PC-9 (cell line): Measurements from ENCODE around the gene NUB1. TPM values are rescaled to one million over a fixed set of nuclear protein-coding genes. Genes with fewer than 3 reads are reported as not detected.

Source experiments
- BruUV-seq: library from RNA; stranded (reverse); fragments of 400-500 nt; replicated peaks from 2 replicates; lab custom pipeline; 2021; lab: Mats Ljungman, UMichigan
- CTCF ChIA-PET: fragments of 300-600 bp; sonication (Branson Sonifier 250); formaldehyde crosslinking; loops from one replicate; lab custom pipeline; 2022; ENCODE audit warnings: antibody characterized with exemption; lab: Charles Lee
- POLR2A ChIA-PET: fragments of 300-600 bp; sonication (Branson Sonifier 250); formaldehyde crosslinking; loops from one replicate; lab custom pipeline; 2022; ENCODE audit warnings: antibody characterized with exemption; ENCODE audit not compliant: unreplicated experiment; lab: Charles Lee
- DNase-seq, 2 experiments: peaks; one replicate each; pipeline versions ENCODE4 v3.0.0 to v3.0.0-alpha.2; 2015 to 2022; ENCODE audit warnings: mixed read lengths in 1 of 2
- H2AFZ ChIP-seq: fragments of 200-600 bp; sonication (generic); 2 replicates; pipeline ENCODE4 v1.8.1; 2017; ENCODE audit warnings: antibody characterized with exemption
- H3F3A ChIP-seq: fragments of 200-600 bp; sonication (generic); 2 replicates; pipeline ENCODE4 v1.8.1; 2017; ENCODE audit warnings: antibody characterized with exemption, mild to moderate bottlenecking, low read depth; ENCODE audit not compliant: insufficient read depth
- H3K27ac ChIP-seq: fragments of 200-600 bp; sonication (generic); 2 replicates; pipeline ENCODE4 v1.6.1; 2016; ENCODE audit warnings: mixed run types
- H3K27me3 ChIP-seq: fragments of 200-600 bp; sonication (generic); 2 replicates; pipeline ENCODE4 v1.6.1; 2016; ENCODE audit warnings: low read depth, mixed run types; ENCODE audit not compliant: insufficient read depth
- H3K36me3 ChIP-seq: fragments of 200-600 bp; sonication (generic); 2 replicates; pipeline ENCODE4 v1.6.1; 2016; ENCODE audit warnings: low read depth, mixed run types
- H3K4me1 ChIP-seq: fragments of 200-600 bp; sonication (generic); replicated peaks from 2 replicates; pipeline ENCODE4 v1.6.1; 2016; ENCODE audit warnings: mixed run types; ENCODE audit not compliant: insufficient read depth
- H3K4me2 ChIP-seq: fragments of 200-600 bp; sonication (generic); 2 replicates; pipeline ENCODE4 v1.6.1; 2017; ENCODE audit warnings: mixed run types
- H3K4me3 ChIP-seq: fragments of 200-600 bp; sonication (generic); 2 replicates; pipeline ENCODE4 v1.6.1; 2016; ENCODE audit warnings: mixed run types
- H3K79me2 ChIP-seq: fragments of 200-600 bp; sonication (generic); 2 replicates; pipeline ENCODE4 v1.6.1; 2017; ENCODE audit warnings: low read depth, mixed run types
- H3K9me2 ChIP-seq: fragments of 200-600 bp; sonication (generic); 2 replicates; pipeline ENCODE4 v1.8.1; 2017; ENCODE audit warnings: mild to moderate bottlenecking; ENCODE audit not compliant: insufficient read depth
- H3K9me3 ChIP-seq: fragments of 200-600 bp; sonication (generic); 2 replicates; pipeline ENCODE4 v1.8.1; 2016; ENCODE audit warnings: low read depth; ENCODE audit not compliant: insufficient read depth
- H4K20me1 ChIP-seq: fragments of 200-600 bp; sonication (generic); 2 replicates; pipeline ENCODE4 v1.8.1; 2017; ENCODE audit not compliant: insufficient read depth
- EZH2 ChIP-seq: fragments of 200-600 bp; sonication (generic); IDR thresholded peaks from 2 replicates; pipeline ENCODE4 v1.8.0; 2017; ENCODE audit warnings: antibody characterized with exemption, low read depth
- intact Hi-C: fragments of 100-400 bp; cut with micrococcal nuclease; formaldehyde crosslinking; loops from one replicate; pipeline ENCODE4 v1.10.0; 2022; ENCODE audit not compliant: unreplicated experiment
- total RNA-seq: library from RNA; stranded (reverse); gene quantifications from 2 replicates; pipeline ENCODE4 v1.2.3, GENCODE V29; 2021
- TF ChIP-seq, protein P1 (sequence below): fragments of 200-600 bp; sonication (generic); conservative IDR thresholded peaks from 2 replicates; pipeline ENCODE4 v1.6.1; 2017; ENCODE audit warnings: mixed run types, antibody characterized with exemption, mild to moderate bottlenecking, moderate library complexity

NUB1 gene
- total RNA-seq, 1 experiment from 2014 or later = 80.6 TPM

DNA sequence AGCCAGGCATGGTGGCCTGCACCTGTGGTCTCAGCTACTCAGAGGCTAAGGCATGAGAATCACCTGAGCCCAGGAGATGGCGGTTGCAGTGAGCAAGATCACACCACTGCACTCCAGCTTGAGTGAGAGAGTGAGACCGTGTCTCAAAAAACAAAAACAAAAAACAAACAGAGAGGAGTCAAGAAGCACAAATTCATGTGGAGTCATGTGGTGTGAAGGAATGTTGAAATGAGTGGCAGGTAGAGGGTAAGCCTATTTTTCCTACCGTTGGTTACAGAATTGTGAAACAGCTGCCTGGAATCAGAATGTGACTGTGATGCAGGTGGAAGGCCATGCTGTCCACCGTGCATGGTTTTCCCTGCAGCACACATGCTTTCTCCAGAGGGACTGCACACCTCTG is 23.7 kb upstream of the NUB1 start:
- Histone ChIP-seq H3K4me2 (no peak overlapping the region), H3K4me1 (no peaks in the 10 kb centered on the region), H4K20me1 (no peaks in the 10 kb centered on the region; the same call in 1 of the 2 replicates), H3K9me3 (no peaks in the 10 kb centered on the region), H3K27ac (no peak overlapping the region), H3K9me2 (no peaks in the 10 kb centered on the region), H2AFZ (no peak overlapping the region), H3K27me3 (no peaks in the 10 kb centered on the region), H3K79me2 (no peaks in the 10 kb centered on the region), H3K4me3 (no peak overlapping the region), H3K36me3 (no peaks in the 10 kb centered on the region), H3F3A (peaks cover 4% of the 10 kb centered on the region; the same call in 1 of the 2 replicates)
- ChIA-PET POLR2A (interaction anchor here (0.7 kb wide), 1 partner anchor 204 kb away, joined by 6 read pairs; no protein-coding TSS in a partner anchor), CTCF (no interaction called here)
- BruUV-seq = no TSS peak
- DNase-seq = peak in 1 of 2 experiments; percentile 49
- intact Hi-C loops = loop anchor here (10.0 kb wide), 2 partner anchors 617 to 827 kb away; no protein-coding TSS in a partner anchor
- no peak for TF ChIP-seq EZH2
- TF ChIP-seq, protein P1, sequence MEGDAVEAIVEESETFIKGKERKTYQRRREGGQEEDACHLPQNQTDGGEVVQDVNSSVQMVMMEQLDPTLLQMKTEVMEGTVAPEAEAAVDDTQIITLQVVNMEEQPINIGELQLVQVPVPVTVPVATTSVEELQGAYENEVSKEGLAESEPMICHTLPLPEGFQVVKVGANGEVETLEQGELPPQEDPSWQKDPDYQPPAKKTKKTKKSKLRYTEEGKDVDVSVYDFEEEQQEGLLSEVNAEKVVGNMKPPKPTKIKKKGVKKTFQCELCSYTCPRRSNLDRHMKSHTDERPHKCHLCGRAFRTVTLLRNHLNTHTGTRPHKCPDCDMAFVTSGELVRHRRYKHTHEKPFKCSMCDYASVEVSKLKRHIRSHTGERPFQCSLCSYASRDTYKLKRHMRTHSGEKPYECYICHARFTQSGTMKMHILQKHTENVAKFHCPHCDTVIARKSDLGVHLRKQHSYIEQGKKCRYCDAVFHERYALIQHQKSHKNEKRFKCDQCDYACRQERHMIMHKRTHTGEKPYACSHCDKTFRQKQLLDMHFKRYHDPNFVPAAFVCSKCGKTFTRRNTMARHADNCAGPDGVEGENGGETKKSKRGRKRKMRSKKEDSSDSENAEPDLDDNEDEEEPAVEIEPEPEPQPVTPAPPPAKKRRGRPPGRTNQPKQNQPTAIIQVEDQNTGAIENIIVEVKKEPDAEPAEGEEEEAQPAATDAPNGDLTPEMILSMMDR = no peak

DNA sequence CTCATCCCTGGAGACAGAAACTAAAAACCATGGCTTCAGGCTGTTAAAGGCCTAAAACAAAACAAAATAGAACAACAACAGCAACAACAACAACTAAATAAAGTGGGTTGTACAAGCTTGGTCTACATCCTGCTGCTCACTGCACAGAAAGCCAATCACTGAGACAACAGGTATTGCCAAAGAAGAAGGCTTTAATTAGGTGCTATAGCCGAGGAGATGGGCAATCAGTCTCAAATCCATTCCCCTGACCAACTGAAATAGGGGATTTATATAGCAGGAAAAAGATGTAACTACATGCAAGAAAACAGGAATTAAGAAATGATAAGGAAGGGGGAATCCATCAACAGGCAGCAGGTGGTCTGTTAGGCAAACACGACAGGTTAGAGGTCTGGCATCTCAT is 22.4 kb upstream of the NUB1 start:
- intact Hi-C loops = loop anchor here (10.0 kb wide), 2 partner anchors 616 to 826 kb away; no protein-coding TSS in a partner anchor
- no peak overlapping the region for H3K4me2 ChIP-seq
- no TSS peak for BruUV-seq

DNA sequence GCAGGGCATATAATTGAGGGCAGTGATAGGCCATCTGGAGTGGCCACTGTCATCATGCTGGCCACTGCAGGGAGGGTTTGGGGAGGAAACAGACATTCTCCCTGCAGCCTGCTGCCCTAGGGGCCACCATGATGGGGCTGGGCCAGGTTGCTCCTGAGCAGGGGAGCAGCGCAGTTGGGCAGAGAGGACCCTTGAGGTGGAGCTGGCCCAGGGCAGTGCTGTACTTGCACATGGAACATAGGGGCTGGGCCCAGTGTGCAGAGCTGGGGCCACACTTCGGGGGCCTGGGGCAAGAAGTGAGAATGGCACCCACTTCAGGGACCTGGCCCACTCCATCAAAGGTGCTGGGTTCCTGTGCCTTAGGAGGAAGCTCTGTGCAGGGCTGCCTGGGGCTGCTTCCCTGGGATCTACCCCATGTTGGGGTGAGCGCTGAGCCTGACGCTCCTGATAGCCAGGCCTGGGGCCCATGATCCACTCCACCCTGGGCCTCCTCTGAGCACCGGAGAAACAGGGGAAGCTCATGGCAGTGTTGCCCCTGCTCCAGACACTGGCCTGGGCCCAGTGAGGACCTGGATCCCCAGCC is 21.3 kb upstream of the NUB1 start:
- no peak overlapping the region for H3K4me3 ChIP-seq
- DNase-seq = no peak
- H3K4me2 ChIP-seq = no peak overlapping the region
- intact Hi-C loops = no loop called here
- H3K4me1 ChIP-seq = no peaks in the 10 kb centered on the region
- no peaks in the 10 kb centered on the region for H3K36me3 ChIP-seq
- H3K27ac ChIP-seq = no peak overlapping the region
- CTCF ChIA-PET = no interaction called here
- TF ChIP-seq EZH2 = no peak
- TF ChIP-seq, protein P1 = no peak
- no peaks in the 10 kb centered on the region for H3K79me2 ChIP-seq
- no peaks in the 10 kb centered on the region; the same call in 1 of the 2 replicates for H4K20me1 ChIP-seq
- BruUV-seq = no TSS peak
- no peaks in the 10 kb centered on the region for H3F3A ChIP-seq
- H3K9me2 ChIP-seq = no peaks in the 10 kb centered on the region
- H3K27me3 ChIP-seq = no peaks in the 10 kb centered on the region
- no peak overlapping the region for H2AFZ ChIP-seq
- no peaks in the 10 kb centered on the region for H3K9me3 ChIP-seq
- POLR2A ChIA-PET = no interaction called here

More for the DNA sequence above, 22.4 kb upstream of the NUB1 start:
- no peak overlapping the region for H3K27ac ChIP-seq
- H4K20me1 ChIP-seq = no peaks in the 10 kb centered on the region; the same call in 1 of the 2 replicates
- no peaks in the 10 kb centered on the region for H3K4me1 ChIP-seq
- peaks cover under 1% of the 10 kb centered on the region; the same call in 1 of the 2 replicates for H3F3A ChIP-seq
- no peaks in the 10 kb centered on the region for H3K36me3 ChIP-seq
- H3K27me3 ChIP-seq = no peaks in the 10 kb centered on the region
- no peak for DNase-seq
- H2AFZ ChIP-seq = no peak overlapping the region
- H3K4me3 ChIP-seq = no peak overlapping the region
- no peaks in the 10 kb centered on the region for H3K79me2 ChIP-seq
- TF ChIP-seq EZH2 = no peak
- TF ChIP-seq, protein P1 = no peak
- POLR2A ChIA-PET = interaction anchor here (0.6 kb wide), 1 partner anchor 1206 kb away, joined by 5 read pairs; no protein-coding TSS in a partner anchor
- CTCF ChIA-PET = no interaction called here
- H3K9me3 ChIP-seq = no peaks in the 10 kb centered on the region
- no peaks in the 10 kb centered on the region for H3K9me2 ChIP-seq
